GM19468 (cell line): ENCODE results near the gene PMP22.

Experiments
- ATAC-seq: cut with Tn5 transposase; IDR thresholded peaks from one replicate; pipeline ENCODE4 v1.9.1; 2021; ENCODE audit warnings: mild to moderate bottlenecking, moderate library complexity, moderate number of reproducible peaks; ENCODE audit not compliant: unreplicated experiment; ENCODE audit errors: extremely low read depth

Gene PMP22

GRCh38 chr17:15278380-15278779 lies 13.3 kb upstream of the PMP22 start:
- no peak for ATAC-seq

GRCh38 chr17:15274017-15274416 lies 8.9 kb upstream of the PMP22 start:
- no peak for ATAC-seq

GRCh38 chr17:15273141-15273793 lies 8.1 kb upstream of the PMP22 start:
- ATAC-seq, result no peak

GRCh38 chr17:15271741-15272140 lies 6.6 kb upstream of the PMP22 start:
- ATAC-seq, result no peak

- no peak for ATAC-seq
Observed at GRCh38 chr17:15270628-15271381, 5.7 kb upstream of the PMP22 start.

- no peak for ATAC-seq
Observed at GRCh38 chr17:15269780-15270089, 4.6 kb upstream of the PMP22 start.

- no peak for ATAC-seq
Observed at GRCh38 chr17:15269087-15269779, 4.1 kb upstream of the PMP22 start.

- no peak for ATAC-seq
Observed at GRCh38 chr17:15268461-15268860, 3.3 kb upstream of the PMP22 start.

- no peak for ATAC-seq
Observed at GRCh38 chr17:15267996-15268395, 2.9 kb upstream of the PMP22 start.

GRCh38 chr17:15266325-15267125 lies 1.4 kb upstream of the PMP22 start:
- no peak for ATAC-seq

GRCh38 chr17:15264542-15264941 lies 584 bp downstream of the PMP22 start:
- no peak for ATAC-seq

- no peak for ATAC-seq
Observed at GRCh38 chr17:15263680-15264079, 1.4 kb downstream of the PMP22 start.

GRCh38 chr17:15263206-15263579 lies 1.9 kb downstream of the PMP22 start:
- no peak for ATAC-seq

- no peak for ATAC-seq
Observed at GRCh38 chr17:15262291-15263205, 2.6 kb downstream of the PMP22 start.

GRCh38 chr17:15261802-15262290 lies 3.3 kb downstream of the PMP22 start:
- ATAC-seq, result no peak

- no peak for ATAC-seq
Observed at GRCh38 chr17:15261258-15261801, 3.8 kb downstream of the PMP22 start.

- ATAC-seq, result no peak
Observed at GRCh38 chr17:15260376-15261257, 4.5 kb downstream of the PMP22 start.

GRCh38 chr17:15257796-15258512 lies 7.2 kb downstream of the PMP22 start:
- no peak for ATAC-seq
